Loucy (cell line): ENCODE measurements around the gene DRICH1.

Source experiments
- EZH2phosphoT487 ChIP-seq: fragments of 200-600 bp; IDR thresholded peaks from 2 replicates; pipeline ENCODE4 v1.6.1; 2018; ENCODE audit warnings: antibody characterized with exemption, mild to moderate bottlenecking, moderate library complexity, borderline replicate concordance
- TF ChIP-seq, protein P1 (sequence below): fragments of 200-600 bp; sonication (generic); conservative IDR thresholded peaks from 2 replicates; pipeline ENCODE4 v1.5.1; 2014; ENCODE audit warnings: mild to moderate bottlenecking, antibody characterized with exemption, low read length

DNA sequence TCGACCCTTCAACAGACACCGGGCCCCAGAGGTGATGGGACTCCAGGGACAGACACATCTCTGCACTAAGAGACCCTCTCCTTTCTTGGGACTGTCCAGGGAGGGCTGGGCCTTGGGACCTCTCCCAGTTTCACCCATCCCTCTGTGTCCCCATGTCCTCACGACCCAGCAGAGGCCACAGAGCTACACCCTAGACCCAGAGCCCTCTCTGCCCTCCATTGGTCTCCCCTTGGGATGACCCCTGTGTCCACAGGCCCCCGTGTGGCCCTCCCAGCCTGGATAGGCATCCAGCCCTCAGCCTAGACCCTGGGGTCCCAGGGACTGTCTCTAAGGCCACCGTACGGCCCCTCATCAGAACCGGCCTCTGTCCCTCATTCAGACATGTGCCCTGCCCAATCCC is 7.5 kb upstream of the DRICH1 start:
- TF ChIP-seq, protein P1, sequence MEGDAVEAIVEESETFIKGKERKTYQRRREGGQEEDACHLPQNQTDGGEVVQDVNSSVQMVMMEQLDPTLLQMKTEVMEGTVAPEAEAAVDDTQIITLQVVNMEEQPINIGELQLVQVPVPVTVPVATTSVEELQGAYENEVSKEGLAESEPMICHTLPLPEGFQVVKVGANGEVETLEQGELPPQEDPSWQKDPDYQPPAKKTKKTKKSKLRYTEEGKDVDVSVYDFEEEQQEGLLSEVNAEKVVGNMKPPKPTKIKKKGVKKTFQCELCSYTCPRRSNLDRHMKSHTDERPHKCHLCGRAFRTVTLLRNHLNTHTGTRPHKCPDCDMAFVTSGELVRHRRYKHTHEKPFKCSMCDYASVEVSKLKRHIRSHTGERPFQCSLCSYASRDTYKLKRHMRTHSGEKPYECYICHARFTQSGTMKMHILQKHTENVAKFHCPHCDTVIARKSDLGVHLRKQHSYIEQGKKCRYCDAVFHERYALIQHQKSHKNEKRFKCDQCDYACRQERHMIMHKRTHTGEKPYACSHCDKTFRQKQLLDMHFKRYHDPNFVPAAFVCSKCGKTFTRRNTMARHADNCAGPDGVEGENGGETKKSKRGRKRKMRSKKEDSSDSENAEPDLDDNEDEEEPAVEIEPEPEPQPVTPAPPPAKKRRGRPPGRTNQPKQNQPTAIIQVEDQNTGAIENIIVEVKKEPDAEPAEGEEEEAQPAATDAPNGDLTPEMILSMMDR: no peak
- no peak for TF ChIP-seq EZH2phosphoT487
